Nephron progenitor cell (in vitro differentiated cells): ENCODE data around the gene PDE8B.

Experiments used
- DNase-seq: peaks from one replicate; pipeline ENCODE4 v3.0.0; 2021
- H3K27ac Mint-ChIP-seq: 2 replicates; pipeline ENCODE4 v1.8.0; 2021; ENCODE audit warnings: mild to moderate bottlenecking, moderate library complexity, mixed read lengths
- H3K27me3 Mint-ChIP-seq: 2 replicates; pipeline ENCODE4 v1.8.0; 2021; ENCODE audit warnings: mild to moderate bottlenecking, low read depth, mixed read lengths; ENCODE audit not compliant: poor library complexity
- H3K36me3 Mint-ChIP-seq: 2 replicates; pipeline ENCODE4 v1.8.0; 2021; ENCODE audit warnings: low read depth, mixed read lengths
- H3K4me1 Mint-ChIP-seq: 2 replicates; pipeline ENCODE4 v1.8.0; 2021; ENCODE audit warnings: mixed read lengths
- H3K4me3 Mint-ChIP-seq: 2 replicates; pipeline ENCODE4 v1.8.0; 2021; ENCODE audit warnings: mild to moderate bottlenecking, moderate library complexity, mixed read lengths
- H3K9me3 Mint-ChIP-seq: 2 replicates; pipeline ENCODE4 v1.8.0; 2021; ENCODE audit warnings: mild to moderate bottlenecking, moderate library complexity, mixed read lengths
- CTCF ChIP-seq: fragments of 200-600 bp; sonication (generic); IDR thresholded peaks from 2 replicates; pipeline ENCODE4 v1.5.0; 2021; ENCODE audit warnings: antibody characterized with exemption

The PDE8B gene

GRCh38 chr5:77367741-77368140 is 157.3 kb downstream of the PDE8B start:
- Mint-ChIP-seq H3K9me3 (no peaks in the 10 kb centered on the region), H3K36me3 (no peaks in the 10 kb centered on the region), H3K4me3 (no peak overlapping the region), H3K27ac (no peak overlapping the region), H3K4me1 (no peaks in the 10 kb centered on the region), H3K27me3 (no peaks in the 10 kb centered on the region)
- no peak for TF ChIP-seq CTCF
- DNase-seq, result no peak

GRCh38 chr5:77368367-77368766 is 157.9 kb downstream of the PDE8B start:
- no peaks in the 10 kb centered on the region for H3K9me3 Mint-ChIP-seq
- H3K4me3 Mint-ChIP-seq, result no peak overlapping the region
- TF ChIP-seq CTCF, result no peak
- no peaks in the 10 kb centered on the region for H3K27me3 Mint-ChIP-seq
- H3K36me3 Mint-ChIP-seq, result no peaks in the 10 kb centered on the region
- no peaks in the 10 kb centered on the region for H3K4me1 Mint-ChIP-seq
- H3K27ac Mint-ChIP-seq, result no peak overlapping the region
- DNase-seq, result no peak

DNA sequence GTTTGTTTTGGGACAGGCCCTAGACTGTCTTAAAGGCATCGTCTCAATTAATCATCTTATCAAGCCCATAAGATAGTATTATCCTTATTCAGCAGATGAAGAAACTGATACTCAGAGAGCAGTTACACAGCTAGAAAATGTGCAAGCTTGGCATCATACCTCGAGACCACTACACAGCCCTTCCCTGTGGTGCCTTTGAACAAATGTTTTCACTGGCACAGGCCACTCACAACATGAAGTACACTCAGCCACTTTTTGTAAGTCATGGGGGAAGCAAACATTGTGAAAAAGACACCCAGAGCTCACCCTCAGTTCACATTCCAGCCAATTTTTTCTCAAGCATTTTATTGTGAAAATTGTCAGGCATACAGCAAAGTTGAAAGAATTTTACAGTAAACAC is 159.1 kb downstream of the PDE8B start:
- no peaks in the 10 kb centered on the region for H3K27me3 Mint-ChIP-seq
- no peaks in the 10 kb centered on the region for H3K9me3 Mint-ChIP-seq
- no peak overlapping the region for H3K27ac Mint-ChIP-seq
- no peak overlapping the region for H3K4me3 Mint-ChIP-seq
- no peak for DNase-seq
- TF ChIP-seq CTCF, result no peak
- no peaks in the 10 kb centered on the region for H3K4me1 Mint-ChIP-seq
- no peaks in the 10 kb centered on the region for H3K36me3 Mint-ChIP-seq

DNA sequence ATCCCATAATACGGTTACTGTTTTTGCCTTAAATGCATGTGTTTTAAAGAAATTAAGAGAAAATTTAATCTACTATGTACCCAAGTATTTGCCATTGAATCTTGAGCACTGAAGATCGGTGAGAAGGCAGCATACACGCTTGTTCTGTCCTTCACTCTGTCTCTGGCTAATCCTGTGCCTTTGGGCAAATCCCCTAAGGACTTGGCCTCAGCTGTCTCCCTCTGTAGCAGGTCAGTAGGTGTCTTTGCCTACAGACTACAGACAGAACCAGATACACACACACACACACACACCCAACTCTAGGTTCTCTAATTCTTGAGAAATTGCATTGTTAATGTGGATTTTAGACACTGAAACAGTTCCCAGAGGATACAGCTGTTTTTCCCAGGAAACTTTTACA is 164.2 kb downstream of the PDE8B start:
- no peaks in the 10 kb centered on the region for H3K9me3 Mint-ChIP-seq
- no peaks in the 10 kb centered on the region for H3K36me3 Mint-ChIP-seq
- H3K27me3 Mint-ChIP-seq, result no peaks in the 10 kb centered on the region
- DNase-seq, result no peak
- H3K27ac Mint-ChIP-seq, result no peak overlapping the region
- no peaks in the 10 kb centered on the region for H3K4me1 Mint-ChIP-seq
- TF ChIP-seq CTCF, result no peak
- H3K4me3 Mint-ChIP-seq, result no peak overlapping the region

- Mint-ChIP-seq H3K4me1 (no peaks in the 10 kb centered on the region), H3K36me3 (no peaks in the 10 kb centered on the region), H3K4me3 (no peak overlapping the region), H3K27me3 (no peaks in the 10 kb centered on the region), H3K9me3 (no peaks in the 10 kb centered on the region), H3K27ac (no peak overlapping the region)
- DNase-seq, result no peak
- no peak for TF ChIP-seq CTCF
These were observed 166.3 kb downstream of the PDE8B start for GRCh38 chr5:77376609-77377300.

DNA sequence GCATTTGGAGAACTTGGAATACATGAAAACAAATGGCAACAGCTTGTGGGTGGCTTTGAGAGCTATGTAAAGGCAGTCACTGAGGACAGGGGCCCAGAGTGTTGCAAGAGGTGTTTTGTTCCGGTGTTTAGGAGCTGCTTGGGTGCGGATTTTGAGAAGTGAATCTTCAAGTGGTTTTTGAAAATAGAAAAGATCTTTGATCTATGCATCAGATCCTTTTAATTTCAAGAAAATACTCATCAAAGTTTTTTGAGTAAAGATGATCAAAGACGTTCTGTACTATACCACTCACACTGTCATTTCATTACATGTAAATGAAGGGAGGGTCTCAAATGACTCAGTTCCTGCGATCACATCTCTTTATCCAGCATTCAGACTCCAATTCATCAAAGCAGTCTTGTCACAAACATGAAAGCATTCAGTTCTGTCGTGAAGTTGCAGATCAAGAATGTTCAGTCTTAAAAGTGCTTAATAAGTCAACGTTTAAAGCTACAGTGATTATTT is 169.1 kb downstream of the PDE8B start:
- H3K27me3 Mint-ChIP-seq, result no peaks in the 10 kb centered on the region
- H3K9me3 Mint-ChIP-seq, result peaks cover 13% of the 10 kb centered on the region
- H3K27ac Mint-ChIP-seq, result peak overlapping the region; percentile 24
- H3K4me3 Mint-ChIP-seq, result no peak overlapping the region
- no peak for TF ChIP-seq CTCF
- no peak for DNase-seq
- no peaks in the 10 kb centered on the region for H3K4me1 Mint-ChIP-seq
- H3K36me3 Mint-ChIP-seq, result no peaks in the 10 kb centered on the region
